HepG2 (cell line): ENCODE results near the gene NUDT13. TPM values are rescaled to one million over a fixed set of nuclear protein-coding genes. Genes with fewer than 3 reads are reported as not detected.

Experiments used
- ARNT2 ChIP-seq: sonication (generic); formaldehyde crosslinking; IDR thresholded peaks from 2 replicates; pipeline ENCODE4 v1.8.0; 2022; ENCODE audit warnings: mild to moderate bottlenecking, low read depth, missing genetic modification reagents, moderate library complexity
- HIVEP1 ChIP-seq: sonication (generic); formaldehyde crosslinking; IDR thresholded peaks from 2 replicates; pipeline ENCODE4 v1.4.0; 2020; ENCODE audit warnings: mild to moderate bottlenecking, missing genetic modification reagents
- HNF4A ChIP-seq: sonication (generic); formaldehyde crosslinking; IDR thresholded peaks from 2 replicates; pipeline ENCODE4 v1.4.0; 2020; ENCODE audit warnings: missing genetic modification reagents
- MAZ ChIP-seq, 2 experiments: sonication (generic) in 1 of 2; formaldehyde crosslinking in 1 of 2; IDR thresholded peaks; 2 replicates each; pipeline versions ENCODE4 v1.5.0 to v1.6.1; 2012 to 2020; ENCODE audit warnings: low read depth in 2 of 2, mild to moderate bottlenecking in 2 of 2, borderline replicate concordance in 1 of 2, improper control_type of control experiment in 1 of 2, low read length in 1 of 2, missing genetic modification reagents in 1 of 2, moderate library complexity in 1 of 2
- MIER2 ChIP-seq: IDR thresholded peaks from 2 replicates; pipeline ENCODE4 v1.6.1; 2016; ENCODE audit warnings: missing biosample characterization, missing genetic modification reagents
- NFYC ChIP-seq: IDR thresholded peaks from 2 replicates; pipeline ENCODE4 v1.6.1; 2016; ENCODE audit warnings: missing genetic modification reagents, missing compliant biosample characterization
- NKX3-1 ChIP-seq: sonication (generic); formaldehyde crosslinking; IDR thresholded peaks from 2 replicates; pipeline ENCODE4 v1.5.0; 2020; ENCODE audit warnings: missing genetic modification reagents
- PPARG ChIP-seq: conservative IDR thresholded peaks from 2 replicates; pipeline ENCODE4 v1.6.1; 2016; ENCODE audit warnings: missing biosample characterization, missing genetic modification reagents
- REPIN1 ChIP-seq: sonication (generic); formaldehyde crosslinking; IDR thresholded peaks from 2 replicates; pipeline ENCODE4 v1.8.0; 2022; ENCODE audit warnings: missing genetic modification reagents, low read depth, mild to moderate bottlenecking, borderline replicate concordance
- RXRB ChIP-seq: IDR thresholded peaks from 2 replicates; pipeline ENCODE4 v1.6.1; 2016; ENCODE audit warnings: borderline replicate concordance, missing genetic modification reagents, missing compliant biosample characterization
- ZC3H13 ChIP-seq: sonication (generic); formaldehyde crosslinking; IDR thresholded peaks from 2 replicates; pipeline ENCODE4 v1.8.1; 2023; ENCODE audit warnings: mild to moderate bottlenecking, missing genetic modification reagents, moderate library complexity
- ZMAT3 ChIP-seq: sonication (generic); formaldehyde crosslinking; conservative IDR thresholded peaks from 2 replicates; pipeline ENCODE4 v1.7.0; 2021; ENCODE audit warnings: missing genetic modification reagents
- ZNF263 ChIP-seq: sonication (generic); formaldehyde crosslinking; IDR thresholded peaks from 2 replicates; pipeline ENCODE4 v1.4.0; 2020; ENCODE audit warnings: missing genetic modification reagents
- ZNF441 ChIP-seq: sonication (generic); formaldehyde crosslinking; IDR thresholded peaks from 2 replicates; pipeline ENCODE4 v1.7.0; 2021; ENCODE audit warnings: missing genetic modification reagents, borderline replicate concordance
- polyA plus RNA-seq, 8 experiments: library from polyadenylated mRNA; depleted of rRNA in 3 of 8; stranded (reverse) in 7 of 8; unstranded in 1 of 8; fragments of >200 nt; fragmentation: Illumina TruSeq in 4 of 8; extraction: Trizol in 4 of 8; gene quantifications; 2 replicates each; pipeline versions ENCODE4 v1.2.1 to v1.2.3, GENCODE V29; 2011 to 2016; ENCODE audit warnings: low read depth in 4 of 8, missing spikeins in 1 of 8, mixed read lengths in 1 of 8; ENCODE audit not compliant: insufficient read depth in 1 of 8
- total RNA-seq, 5 experiments: library from RNA; depleted of rRNA; stranded (reverse); fragments of >200 nt; fragmentation: Illumina TruSeq; extraction: Trizol; gene quantifications; 2 replicates each; pipeline ENCODE4 v1.2.3, GENCODE V29; 2016; ENCODE audit warnings: low read depth in 1 of 5
- TF ChIP-seq, protein P1 (sequence below): IDR thresholded peaks from 2 replicates; pipeline ENCODE4 v1.4.0; 2020; ENCODE audit warnings: mild to moderate bottlenecking, missing genetic modification reagents
- TF ChIP-seq, protein P2 (sequence below): sonication (generic); formaldehyde crosslinking; IDR thresholded peaks from 2 replicates; pipeline ENCODE4 v1.9.0; 2021; ENCODE audit warnings: missing genetic modification reagents, borderline replicate concordance
- TF ChIP-seq, protein P3 (sequence below): IDR thresholded peaks from 2 replicates; pipeline ENCODE4 v1.6.1; 2018; ENCODE audit warnings: missing genetic modification reagents
- TF ChIP-seq, protein P4 (sequence below), 2 experiments: sonication (generic) in 1 of 2; formaldehyde crosslinking in 1 of 2; IDR thresholded peaks; 2 replicates each; pipeline versions ENCODE4 v1.4.0 to v1.6.1; 2016 to 2020; ENCODE audit warnings: borderline replicate concordance in 1 of 2, low read depth in 1 of 2, mild to moderate bottlenecking in 1 of 2, missing genetic modification reagents in 1 of 2

Gene NUDT13
- total and polyA plus RNA-seq, 2 of the 13 experiments (the other 11 are each of a cell fraction or from before 2014, with no cell fraction given), result 4.2 to 6.5 TPM

DNA sequence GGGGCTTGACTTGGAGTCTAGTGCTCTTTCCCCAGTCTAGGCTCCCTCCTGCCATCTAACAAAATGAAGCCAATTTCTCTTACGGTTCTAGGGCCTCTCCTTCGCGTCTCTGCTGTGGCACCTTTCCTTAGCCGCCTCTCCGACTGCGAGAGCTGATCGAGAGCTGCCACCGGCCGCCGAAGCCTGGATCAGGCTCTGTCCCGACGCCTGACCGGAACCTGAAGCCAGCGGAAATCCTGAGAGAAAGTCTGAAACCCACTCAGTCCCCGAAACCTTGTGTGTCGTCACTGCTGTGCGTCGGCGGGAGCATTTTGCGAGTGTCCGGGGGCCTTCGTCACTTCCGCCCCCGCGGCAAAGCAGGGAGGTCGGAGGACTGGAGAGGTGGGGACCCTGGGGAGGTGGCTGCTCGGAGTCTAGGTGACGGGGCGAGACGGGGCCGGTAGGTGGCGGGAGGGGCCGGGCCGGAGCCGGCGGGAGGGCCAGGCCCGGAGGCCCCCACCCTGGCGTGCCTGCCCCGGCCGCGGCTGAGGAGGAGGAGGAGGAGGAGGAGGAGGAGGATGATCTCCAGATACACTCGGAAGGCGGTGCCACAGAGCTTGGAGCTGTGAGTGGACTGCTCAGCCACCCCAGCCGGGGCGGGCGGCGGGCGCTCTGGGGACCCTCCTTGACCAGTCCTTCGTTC, 57.7 kb downstream of the NUDT13 start, which contains the start of the genes ECD and FAM149B1 (continued):
- TF ChIP-seq, protein P1, sequence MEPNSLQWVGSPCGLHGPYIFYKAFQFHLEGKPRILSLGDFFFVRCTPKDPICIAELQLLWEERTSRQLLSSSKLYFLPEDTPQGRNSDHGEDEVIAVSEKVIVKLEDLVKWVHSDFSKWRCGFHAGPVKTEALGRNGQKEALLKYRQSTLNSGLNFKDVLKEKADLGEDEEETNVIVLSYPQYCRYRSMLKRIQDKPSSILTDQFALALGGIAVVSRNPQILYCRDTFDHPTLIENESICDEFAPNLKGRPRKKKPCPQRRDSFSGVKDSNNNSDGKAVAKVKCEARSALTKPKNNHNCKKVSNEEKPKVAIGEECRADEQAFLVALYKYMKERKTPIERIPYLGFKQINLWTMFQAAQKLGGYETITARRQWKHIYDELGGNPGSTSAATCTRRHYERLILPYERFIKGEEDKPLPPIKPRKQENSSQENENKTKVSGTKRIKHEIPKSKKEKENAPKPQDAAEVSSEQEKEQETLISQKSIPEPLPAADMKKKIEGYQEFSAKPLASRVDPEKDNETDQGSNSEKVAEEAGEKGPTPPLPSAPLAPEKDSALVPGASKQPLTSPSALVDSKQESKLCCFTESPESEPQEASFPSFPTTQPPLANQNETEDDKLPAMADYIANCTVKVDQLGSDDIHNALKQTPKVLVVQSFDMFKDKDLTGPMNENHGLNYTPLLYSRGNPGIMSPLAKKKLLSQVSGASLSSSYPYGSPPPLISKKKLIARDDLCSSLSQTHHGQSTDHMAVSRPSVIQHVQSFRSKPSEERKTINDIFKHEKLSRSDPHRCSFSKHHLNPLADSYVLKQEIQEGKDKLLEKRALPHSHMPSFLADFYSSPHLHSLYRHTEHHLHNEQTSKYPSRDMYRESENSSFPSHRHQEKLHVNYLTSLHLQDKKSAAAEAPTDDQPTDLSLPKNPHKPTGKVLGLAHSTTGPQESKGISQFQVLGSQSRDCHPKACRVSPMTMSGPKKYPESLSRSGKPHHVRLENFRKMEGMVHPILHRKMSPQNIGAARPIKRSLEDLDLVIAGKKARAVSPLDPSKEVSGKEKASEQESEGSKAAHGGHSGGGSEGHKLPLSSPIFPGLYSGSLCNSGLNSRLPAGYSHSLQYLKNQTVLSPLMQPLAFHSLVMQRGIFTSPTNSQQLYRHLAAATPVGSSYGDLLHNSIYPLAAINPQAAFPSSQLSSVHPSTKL (CRISPR knock-in tag), result peak; percentile 50; the same call in 1 of the 2 replicates
- TF ChIP-seq HNF4A (CRISPR knock-in tag) (no peak), NKX3-1 (CRISPR knock-in tag) (no peak), PPARG (CRISPR knock-in tag) (0 out of 2 replicates have a peak, but pooled peaks have one; percentile 9), ZMAT3 (CRISPR knock-in tag) (0 out of 2 replicates have a peak, but pooled peaks have one; percentile 27), REPIN1 (CRISPR knock-in tag) (peak; percentile 95; the same call in 1 of the 2 replicates), ZNF441 (CRISPR knock-in tag) (no peak), ARNT2 (CRISPR knock-in tag) (peak; percentile 71; the same call in 1 of the 2 replicates), MAZ (IDR thresholded peaks at IDR 0.05; ENCODE audit: borderline replicate concordance, low read depth, low read length) (peak; percentile 80), MAZ (CRISPR knock-in tag; IDR thresholded peaks at IDR 0.05; ENCODE audit: low read depth) (peak; percentile 95), ZNF263 (CRISPR knock-in tag) (peak; percentile 98), RXRB (CRISPR knock-in tag) (peak; percentile 64), HIVEP1 (CRISPR knock-in tag) (peak; percentile 77; the same call in 1 of the 2 replicates), MIER2 (no peak), NFYC (CRISPR knock-in tag) (peak; percentile 53; the same call in 1 of the 2 replicates), ZC3H13 (CRISPR knock-in tag) (peak; percentile 61)
- TF ChIP-seq, protein P2, sequence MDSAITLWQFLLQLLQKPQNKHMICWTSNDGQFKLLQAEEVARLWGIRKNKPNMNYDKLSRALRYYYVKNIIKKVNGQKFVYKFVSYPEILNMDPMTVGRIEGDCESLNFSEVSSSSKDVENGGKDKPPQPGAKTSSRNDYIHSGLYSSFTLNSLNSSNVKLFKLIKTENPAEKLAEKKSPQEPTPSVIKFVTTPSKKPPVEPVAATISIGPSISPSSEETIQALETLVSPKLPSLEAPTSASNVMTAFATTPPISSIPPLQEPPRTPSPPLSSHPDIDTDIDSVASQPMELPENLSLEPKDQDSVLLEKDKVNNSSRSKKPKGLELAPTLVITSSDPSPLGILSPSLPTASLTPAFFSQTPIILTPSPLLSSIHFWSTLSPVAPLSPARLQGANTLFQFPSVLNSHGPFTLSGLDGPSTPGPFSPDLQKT (CRISPR knock-in tag), result no peak
- TF ChIP-seq, protein P3, sequence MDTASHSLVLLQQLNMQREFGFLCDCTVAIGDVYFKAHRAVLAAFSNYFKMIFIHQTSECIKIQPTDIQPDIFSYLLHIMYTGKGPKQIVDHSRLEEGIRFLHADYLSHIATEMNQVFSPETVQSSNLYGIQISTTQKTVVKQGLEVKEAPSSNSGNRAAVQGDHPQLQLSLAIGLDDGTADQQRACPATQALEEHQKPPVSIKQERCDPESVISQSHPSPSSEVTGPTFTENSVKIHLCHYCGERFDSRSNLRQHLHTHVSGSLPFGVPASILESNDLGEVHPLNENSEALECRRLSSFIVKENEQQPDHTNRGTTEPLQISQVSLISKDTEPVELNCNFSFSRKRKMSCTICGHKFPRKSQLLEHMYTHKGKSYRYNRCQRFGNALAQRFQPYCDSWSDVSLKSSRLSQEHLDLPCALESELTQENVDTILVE (CRISPR knock-in tag), result peak; percentile 97
- TF ChIP-seq, protein P4, sequence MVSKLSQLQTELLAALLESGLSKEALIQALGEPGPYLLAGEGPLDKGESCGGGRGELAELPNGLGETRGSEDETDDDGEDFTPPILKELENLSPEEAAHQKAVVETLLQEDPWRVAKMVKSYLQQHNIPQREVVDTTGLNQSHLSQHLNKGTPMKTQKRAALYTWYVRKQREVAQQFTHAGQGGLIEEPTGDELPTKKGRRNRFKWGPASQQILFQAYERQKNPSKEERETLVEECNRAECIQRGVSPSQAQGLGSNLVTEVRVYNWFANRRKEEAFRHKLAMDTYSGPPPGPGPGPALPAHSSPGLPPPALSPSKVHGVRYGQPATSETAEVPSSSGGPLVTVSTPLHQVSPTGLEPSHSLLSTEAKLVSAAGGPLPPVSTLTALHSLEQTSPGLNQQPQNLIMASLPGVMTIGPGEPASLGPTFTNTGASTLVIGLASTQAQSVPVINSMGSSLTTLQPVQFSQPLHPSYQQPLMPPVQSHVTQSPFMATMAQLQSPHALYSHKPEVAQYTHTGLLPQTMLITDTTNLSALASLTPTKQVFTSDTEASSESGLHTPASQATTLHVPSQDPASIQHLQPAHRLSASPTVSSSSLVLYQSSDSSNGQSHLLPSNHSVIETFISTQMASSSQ (IDR thresholded peaks at IDR 0.05; ENCODE audit: low read depth), result no peak
- TF ChIP-seq, protein P4 (CRISPR knock-in tag; IDR thresholded peaks at IDR 0.05; ENCODE audit: borderline replicate concordance), result peak; percentile 74
